GM21423 (cell line): ENCODE data around the gene TSPAN5.
"Not testable (repeated sequence)": the region's sequence is repeated elsewhere in the genome, so short reads cannot be mapped to it uniquely, and the experiment has no call there.

Source experiments
- ATAC-seq: cut with Tn5 transposase; IDR thresholded peaks from one replicate; pipeline ENCODE4 v1.9.1; 2021; ENCODE audit warnings: mild to moderate bottlenecking, moderate library complexity; ENCODE audit not compliant: unreplicated experiment

The TSPAN5 gene

DNA sequence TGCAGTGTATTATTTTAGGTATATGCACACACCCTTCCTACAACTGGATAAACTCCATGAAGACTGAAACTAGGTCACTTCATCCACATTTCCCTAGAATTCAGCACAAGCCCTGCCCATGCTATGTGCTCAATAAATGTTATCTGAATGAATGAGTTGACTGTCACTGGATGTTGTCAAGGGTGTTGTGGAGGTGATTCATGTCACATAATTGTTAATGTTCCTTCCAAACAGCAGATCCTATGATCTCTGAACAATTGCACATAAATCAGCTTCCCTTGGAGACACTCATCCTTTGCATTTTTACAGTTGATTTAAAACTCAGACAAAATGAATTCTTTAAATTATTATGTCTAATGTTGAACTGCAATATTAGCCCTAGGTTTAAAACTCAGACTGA lies 154.7 kb downstream of the TSPAN5 start:
- no peak for ATAC-seq

DNA sequence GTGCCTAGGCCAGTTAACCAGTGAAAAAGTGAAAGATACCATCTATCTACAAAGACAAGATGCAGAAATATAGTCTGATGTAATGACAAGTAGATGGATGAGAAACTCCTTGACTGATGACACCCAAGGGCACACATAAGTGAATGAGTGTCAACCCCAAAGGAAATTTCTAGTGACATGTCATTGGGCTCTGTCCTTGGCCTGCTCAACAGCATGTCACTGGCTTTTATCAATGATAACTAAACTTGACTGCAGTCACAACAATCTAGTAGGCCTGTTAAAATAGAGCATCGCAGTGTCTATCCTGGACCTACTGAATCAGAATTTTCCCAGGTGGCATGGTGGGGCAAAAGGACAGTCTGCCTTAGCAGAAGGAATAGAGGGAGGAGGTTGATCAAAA lies 155.8 kb downstream of the TSPAN5 start:
- ATAC-seq: no peak

DNA sequence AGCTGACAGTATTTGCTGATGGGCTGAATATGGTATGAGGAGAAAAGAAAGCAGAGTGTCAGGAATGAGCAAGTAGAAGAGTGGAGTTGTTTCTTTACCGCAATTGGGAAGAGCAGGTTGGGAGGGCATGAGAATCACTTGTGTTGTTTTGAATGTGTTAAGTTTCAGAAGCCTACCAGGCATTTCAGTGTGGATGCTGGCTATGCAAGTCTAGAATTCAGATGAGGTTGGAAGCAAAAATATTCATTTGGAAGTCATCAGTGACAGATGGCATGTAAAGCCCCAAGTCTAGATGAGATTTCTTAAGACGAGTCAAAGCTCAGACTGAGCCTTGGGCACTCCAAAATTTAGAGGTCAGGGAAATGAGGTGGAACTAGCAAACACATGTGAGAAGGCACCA lies 156.4 kb downstream of the TSPAN5 start:
- ATAC-seq: no peak

DNA sequence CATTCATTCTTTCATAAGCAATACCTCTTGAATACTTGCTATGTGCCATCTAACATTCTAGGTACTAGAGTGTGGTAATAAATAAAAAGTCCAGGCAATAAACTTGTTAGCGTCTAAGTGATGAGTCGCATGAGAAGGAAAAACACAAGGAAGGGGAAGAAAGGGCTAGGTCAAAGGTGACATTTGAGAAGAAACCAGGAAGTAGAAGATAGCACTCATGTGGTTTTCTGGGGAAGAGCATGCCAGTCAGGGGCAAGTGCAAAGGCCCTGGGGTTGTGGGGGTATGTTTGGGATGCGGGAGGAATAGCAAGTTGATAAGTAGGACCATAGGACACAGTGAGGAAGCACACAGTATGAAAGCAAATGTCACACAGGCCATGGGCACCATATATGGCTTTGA lies 157.0 kb downstream of the TSPAN5 start:
- ATAC-seq: no peak

DNA sequence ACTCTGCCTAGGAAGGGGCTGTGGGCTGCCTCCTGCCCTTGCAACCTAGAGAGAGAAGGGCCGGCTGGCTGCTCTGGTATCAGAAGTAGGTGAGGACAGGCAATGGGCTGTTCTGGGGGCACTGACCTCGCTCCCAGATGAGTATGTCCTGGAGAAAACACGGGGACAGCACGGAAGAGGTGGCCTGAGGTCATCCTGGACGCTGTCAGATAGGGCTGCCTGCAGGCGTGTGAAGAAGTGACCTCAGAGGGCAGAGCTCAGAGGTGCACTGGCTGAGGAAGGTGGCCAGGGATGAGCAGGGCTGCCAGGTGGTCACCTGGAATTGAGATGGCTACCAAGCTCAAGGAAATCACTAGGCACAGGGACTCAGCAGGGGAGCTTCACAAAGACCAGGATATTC lies 159.6 kb downstream of the TSPAN5 start:
- no peak for ATAC-seq

DNA sequence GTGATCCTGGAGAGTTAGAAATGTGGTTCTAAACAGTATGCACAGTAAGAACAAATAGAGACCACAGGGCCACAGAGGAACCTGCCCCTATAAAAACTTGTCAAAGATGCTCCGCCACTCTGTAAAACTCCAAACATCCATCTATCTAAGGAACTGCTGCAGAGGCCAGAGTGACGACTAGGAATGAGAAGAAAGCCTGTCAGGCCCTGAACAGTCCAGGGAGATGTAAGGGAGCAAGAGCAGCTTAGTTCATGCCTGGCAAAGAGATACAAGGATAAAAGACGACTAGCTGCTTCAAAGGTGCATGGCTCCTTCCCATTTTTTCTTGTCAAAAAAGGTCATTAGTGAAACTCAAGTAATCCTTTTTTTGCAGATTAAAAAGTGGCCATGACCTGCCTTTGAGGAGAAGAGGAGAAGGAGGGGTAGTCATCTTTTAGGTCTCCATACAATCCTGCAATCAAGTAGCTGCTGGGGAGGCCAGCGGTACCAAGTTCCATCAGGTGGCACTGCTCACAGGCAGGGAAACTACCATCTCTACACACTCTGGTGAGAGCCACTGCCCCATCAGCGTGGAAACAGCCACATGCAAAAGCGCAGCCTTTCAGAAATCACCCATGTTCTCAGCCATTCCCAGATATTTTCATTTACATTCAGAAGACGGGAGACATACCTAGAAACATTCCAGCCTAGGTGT lies 162.1 kb downstream of the TSPAN5 start:
- no peak for ATAC-seq

DNA sequence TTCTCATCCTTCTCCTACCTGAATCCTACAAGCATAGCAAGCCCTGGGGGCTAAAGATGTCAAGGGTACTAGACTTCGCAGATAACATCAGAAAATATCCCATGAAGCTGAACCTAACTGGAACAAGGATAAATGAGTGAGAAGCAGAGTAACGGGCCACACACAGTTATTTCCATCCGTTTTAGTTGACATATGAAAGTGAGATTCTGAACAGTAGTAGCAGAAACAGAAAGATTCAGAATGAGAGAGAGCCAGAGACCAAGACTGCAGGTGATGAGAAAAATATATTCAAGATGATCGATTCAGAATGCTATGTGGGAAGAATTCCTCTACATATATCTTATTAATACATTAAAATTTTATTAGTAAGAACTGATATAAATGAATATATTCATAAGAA lies 165.1 kb downstream of the TSPAN5 start:
- peak; percentile 63 for ATAC-seq

DNA sequence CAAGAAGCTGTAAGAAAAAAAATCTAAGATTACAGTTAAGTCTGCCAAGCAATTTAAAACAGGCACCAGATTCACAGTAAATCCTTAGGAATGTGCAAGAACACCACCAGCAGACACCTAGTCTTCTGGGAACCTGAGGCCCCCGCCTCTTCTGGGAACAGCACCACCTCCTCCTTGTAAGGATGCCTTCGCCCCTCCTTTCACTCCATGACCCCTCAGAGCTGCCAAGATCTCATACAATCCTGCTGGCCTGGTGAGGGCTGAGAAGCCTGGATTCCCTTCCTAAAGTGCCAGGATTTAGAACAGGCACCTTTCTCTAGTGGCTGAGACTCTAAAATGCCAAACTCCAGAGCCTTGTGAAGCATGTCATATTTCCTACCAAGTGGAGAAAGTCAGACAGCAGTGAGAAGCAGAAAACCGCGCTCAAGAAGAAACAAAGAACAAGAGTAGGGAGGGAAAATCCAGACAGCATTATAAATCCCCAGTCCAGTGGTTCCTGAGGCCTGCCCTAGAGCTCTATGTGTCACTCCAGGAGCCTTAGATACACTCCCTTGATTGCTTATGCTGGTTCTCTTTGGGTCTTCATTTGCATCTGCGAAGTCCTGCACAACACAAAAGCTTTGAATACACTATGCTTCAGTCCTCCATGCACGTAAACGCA lies 166.4 kb downstream of the TSPAN5 start:
- ATAC-seq: no peak

DNA sequence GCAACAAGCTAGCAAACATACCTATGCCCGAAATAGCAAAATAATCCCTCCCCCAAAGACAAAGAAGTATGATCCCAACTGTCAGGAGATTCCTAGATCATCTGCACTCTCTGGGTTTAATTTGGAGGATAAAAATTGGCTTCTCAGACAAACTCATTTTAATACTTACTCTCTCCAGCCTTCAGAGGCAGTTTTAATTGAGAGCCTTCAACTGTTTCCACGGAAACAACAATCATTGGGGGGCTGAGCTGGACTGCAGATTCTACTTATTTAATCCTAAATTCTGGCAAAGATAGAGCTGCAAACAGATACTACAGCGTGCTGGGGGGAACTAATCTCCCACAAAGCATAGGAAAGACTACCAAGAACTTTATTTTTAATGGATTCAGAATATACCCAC lies 168.2 kb downstream of the TSPAN5 start:
- ATAC-seq: no peak

DNA sequence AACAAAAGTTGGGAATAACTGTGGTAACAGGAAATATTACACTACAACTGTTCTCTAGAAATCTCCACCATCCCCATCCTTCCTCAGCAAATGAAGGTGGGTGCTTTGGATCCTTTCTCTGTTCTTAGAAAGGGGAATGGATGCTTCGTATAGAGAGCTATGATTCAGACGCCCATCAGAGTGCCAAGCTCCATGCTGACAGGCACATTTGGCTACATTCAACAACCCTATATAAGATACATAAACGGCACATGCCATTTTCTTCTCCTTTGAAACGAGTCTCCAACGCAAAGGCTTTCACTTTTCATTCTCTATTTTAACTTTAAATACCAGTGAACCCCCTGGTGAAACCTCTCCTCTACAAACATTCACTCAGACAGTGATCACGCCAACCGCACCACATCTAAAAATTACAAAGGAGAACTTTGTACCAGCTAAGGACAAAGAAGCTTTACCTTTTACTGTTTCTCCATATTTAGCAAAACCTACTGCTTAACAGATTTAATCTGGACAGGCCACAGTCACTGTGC lies 172.5 kb downstream of the TSPAN5 start:
- ATAC-seq: no peak

DNA sequence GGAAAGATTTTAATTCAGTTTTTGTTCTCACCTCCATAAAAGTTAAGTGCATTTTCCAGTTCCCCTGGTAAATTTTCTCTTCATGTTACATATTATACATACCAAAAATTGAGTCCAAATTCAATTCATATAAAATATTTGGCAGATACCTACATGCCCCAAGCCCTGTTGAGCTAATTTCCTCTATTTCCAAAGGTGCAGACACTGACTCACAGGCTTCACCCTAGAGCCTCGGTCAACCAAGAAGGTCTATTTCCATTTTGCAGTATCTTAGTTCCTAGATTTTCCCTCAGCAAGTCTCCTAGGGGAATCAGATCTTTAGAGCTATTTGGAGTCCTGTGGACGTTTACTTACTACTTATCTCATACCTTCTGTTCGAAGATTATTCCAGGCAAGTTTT lies 174.4 kb downstream of the TSPAN5 start:
- ATAC-seq: no peak

DNA sequence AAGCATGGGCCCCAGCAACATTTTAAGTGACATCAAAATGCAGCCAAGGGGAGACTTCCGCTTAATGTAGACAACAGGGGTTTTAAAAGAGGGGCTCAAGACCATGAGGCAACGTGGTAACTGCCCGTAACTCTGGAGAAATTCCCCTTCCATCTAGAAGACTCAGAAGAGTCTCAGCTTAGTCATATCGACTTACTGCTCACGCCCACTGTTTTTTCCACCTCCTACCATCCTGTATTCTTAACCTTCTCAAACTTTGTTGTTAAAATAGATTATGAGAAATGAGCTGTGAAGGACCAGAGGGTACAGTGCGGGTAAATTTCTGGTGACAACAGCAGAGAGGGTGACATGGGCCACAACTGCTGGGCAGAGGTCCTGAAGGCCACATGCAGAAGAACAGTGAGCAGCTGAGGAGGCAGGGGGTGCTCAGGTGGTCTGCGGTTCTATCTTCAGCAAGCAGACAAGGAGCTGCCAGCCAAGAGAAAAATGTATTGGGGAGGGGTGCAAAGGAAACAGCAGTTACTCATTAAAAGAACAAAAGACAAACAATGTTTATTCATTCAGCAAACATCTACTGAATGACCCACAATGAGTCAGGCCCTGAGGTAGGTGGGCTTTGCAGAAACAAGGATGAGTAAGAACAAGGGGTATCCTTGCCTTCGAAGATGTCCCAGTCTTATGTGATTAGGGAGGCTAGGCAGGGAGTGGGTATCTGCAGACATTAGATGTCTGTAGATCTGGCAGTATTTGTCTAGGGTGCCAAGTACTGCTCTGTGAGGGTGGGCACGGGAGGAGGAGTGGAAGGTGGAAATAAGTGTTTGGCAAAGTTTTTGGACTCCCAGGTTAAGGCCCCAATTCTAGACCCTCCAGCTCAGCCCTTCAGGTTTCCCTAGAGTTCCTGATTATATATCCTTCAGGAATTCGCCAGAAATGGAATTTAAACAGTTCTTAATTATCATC lies 175.3 kb downstream of the TSPAN5 start:
- peak; percentile 81 for ATAC-seq

DNA sequence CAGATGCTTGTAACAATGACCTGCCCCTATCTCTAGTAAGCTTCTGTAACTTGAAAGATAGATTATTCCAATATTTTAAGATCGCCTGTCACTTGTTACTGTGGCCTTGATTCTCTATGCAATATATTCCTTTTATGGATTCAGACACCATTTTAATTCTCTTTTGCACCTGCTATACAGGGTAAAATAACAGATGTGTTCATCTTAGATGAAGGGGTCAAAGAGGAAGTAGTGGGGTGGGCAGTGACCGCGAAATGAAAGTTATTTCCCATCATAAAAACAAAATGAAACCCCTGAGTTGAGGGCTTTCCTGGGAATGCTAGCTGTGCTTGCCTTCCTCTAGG lies 175.9 kb downstream of the TSPAN5 start:
- peak; percentile 22 for ATAC-seq

DNA sequence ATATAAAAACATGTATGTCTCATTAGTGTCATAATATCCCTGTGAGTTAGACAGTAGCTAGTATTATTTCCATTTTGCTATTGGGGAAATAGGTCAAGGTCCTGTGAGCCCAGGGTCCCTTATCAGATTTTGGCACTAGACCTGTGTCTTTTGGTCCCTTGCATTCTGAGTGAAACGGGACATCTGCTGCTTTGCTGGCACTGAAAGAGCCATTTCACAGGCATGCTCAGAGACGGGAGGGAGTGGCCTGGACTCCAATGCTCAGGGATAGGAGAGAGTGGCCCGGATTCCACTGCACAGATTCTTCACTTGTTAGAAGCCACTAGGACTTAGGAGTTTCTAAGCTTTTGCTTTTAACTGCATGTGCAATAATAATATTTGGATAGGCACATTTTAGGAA lies 177.2 kb downstream of the TSPAN5 start:
- no peak for ATAC-seq

DNA sequence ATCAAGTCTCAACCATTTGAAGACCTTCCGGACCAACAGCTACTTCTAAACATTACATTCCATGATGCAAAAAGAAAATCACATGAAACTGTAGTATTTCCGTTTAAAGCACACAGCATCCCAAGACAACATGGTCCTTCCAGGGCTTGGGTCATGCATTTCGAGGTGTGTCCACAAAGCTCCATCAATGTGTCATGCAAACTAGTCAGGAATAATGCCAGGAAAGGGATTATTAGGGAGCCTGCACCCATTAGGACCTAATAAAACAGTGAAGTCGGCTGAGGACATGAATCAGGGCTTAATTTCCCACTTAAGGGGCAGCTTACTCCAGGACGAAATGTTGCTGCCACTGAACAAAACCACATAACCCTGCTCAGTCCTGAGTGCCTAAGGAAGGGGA lies 177.9 kb downstream of the TSPAN5 start:
- ATAC-seq: no peak

DNA sequence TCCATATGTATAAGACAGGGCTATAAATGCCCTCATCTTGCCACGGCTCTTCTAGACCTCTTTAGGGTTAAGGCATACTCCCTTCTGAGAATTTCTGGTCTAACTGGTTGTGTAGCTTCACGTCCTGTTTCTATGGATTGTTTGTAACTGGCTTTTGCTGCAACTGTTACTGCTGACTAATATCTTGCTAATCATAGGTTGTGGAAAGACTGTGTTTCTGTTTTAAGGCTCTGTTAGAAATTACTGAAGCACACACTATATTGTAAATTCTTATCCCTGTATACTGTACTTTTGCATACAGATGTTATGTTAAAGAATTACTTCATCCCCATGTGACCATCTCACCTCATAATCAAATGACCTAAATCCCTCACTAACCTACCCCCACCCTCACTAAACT lies 178.8 kb downstream of the TSPAN5 start:
- ATAC-seq: not testable (repeated sequence)

DNA sequence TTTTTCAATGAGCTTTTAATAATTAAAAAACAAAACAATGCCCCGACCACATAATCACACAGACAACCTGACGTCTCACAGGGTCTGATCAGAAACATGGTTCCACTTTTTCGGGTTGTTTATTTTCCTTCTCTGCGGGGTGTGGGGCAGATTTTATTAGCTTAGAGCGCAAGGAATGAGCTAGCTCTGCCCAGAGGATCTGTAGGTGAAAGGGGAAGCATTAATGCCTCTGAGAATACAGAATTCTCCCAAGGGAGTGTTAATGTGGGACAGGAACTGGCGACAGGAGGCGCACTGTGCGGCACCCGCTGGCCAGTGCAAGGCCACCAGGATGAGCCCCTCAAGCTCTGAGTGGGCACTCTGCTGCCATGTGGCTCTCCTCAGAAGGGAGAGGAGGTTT lies 181.5 kb downstream of the TSPAN5 start:
- no peak for ATAC-seq

DNA sequence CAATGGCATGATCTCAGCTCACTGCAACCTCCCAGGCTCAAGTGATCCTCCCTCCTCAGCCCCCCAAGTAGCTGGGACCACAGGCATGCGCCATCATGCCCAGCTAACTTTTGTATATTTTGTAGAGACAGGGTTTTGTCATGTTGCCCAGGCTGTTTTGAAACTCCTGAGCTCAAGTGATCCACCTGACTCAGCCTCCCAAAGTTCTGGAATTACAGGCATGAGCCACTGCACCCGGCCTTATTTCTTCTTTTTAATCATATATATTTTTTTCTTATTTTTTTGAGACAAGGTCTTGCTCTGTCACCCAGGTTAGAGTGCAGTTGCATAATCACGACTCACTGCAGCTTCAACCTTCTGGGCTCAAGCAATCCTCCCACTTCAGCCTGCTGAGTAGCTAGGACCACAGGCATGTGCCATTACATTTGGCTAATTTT lies 184.0 kb downstream of the TSPAN5 start:
- no peak for ATAC-seq

DNA sequence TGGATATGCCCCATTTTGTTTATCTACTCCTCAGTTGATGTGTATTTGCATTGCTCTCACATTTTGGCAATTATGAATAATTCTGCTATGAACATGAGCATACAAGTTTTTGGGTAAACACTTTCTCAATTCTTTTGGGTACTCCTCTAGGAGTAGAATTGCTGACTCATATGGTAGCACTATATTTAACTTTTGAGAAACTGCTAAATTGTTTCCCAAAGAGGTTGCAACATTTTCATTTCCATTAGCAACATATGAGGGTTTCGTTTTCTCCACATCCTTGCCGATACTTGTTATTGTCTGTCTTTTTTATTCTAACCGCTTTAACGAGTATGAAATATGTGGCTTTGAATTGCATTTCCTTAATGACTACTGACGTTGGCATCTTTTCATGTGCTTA lies 185.4 kb downstream of the TSPAN5 start:
- ATAC-seq: no peak

DNA sequence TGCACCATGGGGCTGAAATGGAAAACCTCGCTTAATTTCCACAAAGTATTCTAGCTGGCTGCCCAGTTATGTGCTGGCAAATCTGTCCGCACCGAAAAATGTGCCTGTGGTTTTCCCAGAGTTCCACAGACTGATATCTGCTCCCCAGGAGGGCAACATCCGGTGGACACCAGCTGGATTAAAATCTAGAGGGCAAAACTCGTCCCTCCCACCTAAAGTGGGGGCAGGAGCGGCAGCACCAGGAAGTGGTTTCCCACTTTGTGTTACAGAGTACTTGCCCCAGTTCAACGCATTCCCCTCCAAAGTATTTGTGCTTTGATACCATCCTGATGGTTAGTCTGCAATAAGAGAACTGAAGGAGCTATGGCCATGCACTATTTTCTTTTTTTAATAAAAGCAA lies 187.6 kb downstream of the TSPAN5 start:
- no peak for ATAC-seq

DNA sequence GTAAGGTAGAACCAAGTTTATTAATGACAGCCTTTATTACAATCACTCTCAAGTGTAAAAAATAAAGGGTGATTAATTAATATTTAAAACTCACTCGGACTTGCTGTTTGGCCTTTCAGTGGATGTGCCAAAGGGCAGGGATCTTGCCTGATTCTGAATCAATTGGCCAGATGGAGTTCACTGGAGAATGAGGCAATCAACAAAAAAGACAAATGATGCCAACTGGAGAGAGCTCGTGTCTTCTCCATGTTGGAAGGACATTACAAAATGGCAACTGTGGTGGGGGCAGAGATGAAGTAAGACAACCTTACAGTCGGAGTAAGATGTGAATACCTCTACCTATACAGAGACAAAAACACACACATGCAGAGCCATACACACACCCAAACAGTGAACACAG lies 188.0 kb downstream of the TSPAN5 start:
- no peak for ATAC-seq

DNA sequence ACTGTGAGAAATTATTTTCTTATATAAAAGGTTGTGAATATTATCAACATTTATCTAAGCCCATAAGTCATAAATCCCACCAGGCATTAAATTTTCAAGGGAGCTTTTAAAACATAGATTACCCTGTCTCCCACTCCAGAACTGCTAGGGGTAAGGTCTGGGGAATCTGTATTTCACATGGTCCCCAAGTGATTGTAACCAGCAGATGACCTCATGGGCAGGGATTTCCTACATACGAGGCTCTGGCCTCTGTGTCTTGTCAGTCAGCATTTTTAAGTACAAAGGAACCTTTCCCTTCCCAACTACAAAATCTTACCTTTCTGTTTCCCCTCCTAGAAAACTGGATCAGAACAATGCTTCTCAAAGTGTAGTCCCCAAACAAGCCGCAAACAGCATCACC lies 188.6 kb downstream of the TSPAN5 start:
- no peak for ATAC-seq
